T-helper 2 cell (primary cell): Measurements from ENCODE around the gene HOTAIR.

ENCODE experiments used
- DNase-seq, 5 experiments: peaks; one replicate each; pipeline versions ENCODE4 v3.0.0 to v3.0.0-alpha.2; 2012 to 2022

Gene HOTAIR

DNA sequence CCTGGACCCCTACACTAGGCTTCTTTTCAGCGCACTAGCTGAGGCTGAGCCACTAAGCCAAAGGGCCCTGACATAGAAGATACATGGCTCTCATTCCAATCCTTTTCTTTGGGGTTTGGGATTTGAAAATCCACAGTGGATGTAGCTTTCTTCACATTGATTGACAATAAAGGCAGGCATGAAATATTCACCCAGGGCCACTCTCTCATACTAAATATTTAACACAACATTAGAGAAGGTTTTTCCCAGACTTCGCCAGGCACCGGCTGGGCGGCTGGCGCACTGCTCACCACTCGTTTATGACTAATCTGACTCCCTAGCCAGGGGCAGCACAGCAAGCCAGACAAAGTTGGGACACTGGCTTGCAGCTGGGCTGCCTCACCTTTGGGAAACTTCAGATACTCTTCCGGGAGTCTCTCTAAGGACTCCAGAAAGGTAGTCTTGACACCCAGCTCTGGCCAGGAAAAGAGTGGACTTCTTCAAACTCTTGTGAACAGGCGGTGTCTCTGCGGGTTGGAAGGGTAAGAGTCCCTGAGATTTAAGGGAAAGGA is 2.5 kb downstream of the HOTAIR start:
- DNase-seq: no peak

DNA sequence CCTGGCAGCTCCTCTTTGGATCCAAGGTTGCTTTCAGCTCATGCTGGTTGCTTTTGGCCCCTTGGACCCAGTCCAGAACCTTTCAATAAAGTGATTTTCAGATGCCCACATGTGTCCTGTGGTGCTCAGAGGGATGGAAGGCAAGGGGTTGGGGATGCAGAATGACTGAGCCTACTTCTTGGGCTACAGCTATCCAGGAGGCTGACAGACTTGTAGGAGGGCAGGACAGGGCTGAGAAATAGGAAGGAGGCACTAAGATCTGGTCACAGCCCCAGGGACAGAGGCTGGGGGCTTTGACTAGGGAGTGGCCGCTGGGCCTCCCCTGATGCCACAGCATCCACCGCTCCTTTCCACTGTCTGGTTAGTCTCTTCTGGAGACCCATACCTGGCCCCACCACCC is 3.1 kb downstream of the HOTAIR start:
- no peak for DNase-seq

GRCh38 chr12:53971129-53971528 is 3.6 kb downstream of the HOTAIR start:
- DNase-seq: no peak

- no peak for DNase-seq
Measured at GRCh38 chr12:53970451-53970850, 4.3 kb downstream of the HOTAIR start.

- DNase-seq: no peak
Measured at GRCh38 chr12:53969588-53970259, 5.0 kb downstream of the HOTAIR start.

DNA sequence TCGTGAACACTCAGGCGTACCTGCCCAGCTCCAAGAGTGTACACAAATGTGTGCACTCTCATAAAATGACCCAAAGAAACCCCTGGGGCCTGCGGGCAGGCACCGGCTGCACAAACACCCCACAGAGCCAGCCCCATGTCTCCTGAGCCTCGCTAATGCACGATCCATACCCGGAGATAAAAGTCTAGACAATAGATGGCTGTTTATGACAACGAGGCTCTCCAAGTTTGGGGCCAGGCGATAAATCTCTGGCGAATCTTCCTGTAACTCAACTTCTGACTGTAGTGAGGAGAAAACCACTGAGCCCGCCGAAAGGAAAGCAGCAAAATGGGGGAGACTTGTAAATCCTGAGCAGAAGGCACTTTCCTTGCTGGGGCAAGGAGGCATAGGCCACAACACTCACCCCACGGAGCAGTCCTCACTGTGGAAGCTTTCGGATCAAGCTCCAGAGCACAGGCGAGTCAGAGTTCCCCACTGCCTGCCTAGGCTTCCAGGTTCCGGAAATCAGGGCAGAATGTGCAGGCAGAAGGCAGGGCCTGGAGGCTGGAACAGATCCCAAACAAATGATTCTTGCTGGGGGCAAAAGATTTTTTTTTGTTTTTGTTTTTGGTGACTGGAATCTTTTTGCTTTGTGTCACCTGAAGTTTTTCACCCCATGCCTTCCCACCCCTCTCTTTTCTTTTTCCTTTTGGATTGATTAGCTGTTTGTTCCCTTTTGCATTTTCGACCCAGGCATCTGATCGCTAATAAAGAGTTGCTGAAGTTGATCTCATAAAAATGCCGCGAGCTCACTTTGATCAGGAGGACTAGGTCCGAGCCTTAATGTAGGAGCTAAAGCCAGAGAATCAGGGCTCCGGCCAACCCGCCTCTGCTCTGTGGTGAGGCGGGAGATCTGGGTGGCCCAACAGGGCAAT is 6.3 kb downstream of the HOTAIR start:
- no peak for DNase-seq

DNA sequence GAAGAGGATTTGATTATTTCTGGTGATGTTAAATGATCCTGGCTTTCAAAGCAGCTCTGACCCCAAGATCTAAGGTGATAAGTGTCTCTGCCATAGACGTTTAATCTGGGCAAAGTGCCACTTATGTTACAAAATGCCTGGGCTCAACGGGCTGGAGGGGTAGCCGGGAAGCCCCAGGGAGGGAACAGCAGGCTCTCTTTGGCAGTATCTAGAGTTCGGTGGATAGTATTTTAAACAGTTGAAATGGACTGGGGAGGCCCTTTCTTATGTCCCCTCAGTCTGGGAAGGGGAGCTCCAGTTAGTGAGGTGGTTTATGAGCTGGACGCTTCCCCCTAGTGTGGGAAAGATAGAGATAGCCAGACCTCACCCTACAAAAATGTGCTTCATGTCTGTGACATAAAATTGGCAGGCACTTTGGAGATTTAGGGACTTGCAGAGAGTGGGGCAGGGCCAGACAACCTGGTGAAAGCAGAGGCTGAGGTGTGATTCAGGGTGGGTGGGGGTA is 7.3 kb downstream of the HOTAIR start:
- no peak for DNase-seq

- no peak for DNase-seq
Measured at GRCh38 chr12:53966385-53967133, 8.2 kb downstream of the HOTAIR start.

DNA sequence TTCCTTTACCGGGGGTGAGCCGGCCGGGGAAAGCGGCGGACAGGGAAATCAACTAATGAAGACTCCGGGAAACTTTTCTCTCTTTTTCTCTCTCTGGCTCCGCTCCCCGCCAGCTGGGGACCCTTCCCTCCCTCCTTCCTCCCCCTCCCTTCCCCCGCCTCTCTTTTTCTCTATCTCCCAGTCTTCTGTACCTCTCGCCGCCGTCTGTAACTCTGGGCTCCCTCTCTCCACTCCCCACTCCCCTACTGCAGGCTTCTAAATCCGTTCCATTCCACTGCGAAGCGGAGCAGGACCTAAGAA is 8.7 kb downstream of the HOTAIR start:
- no peak for DNase-seq

GRCh38 chr12:53965281-53966084 is 9.3 kb downstream of the HOTAIR start:
- no peak for DNase-seq

DNA sequence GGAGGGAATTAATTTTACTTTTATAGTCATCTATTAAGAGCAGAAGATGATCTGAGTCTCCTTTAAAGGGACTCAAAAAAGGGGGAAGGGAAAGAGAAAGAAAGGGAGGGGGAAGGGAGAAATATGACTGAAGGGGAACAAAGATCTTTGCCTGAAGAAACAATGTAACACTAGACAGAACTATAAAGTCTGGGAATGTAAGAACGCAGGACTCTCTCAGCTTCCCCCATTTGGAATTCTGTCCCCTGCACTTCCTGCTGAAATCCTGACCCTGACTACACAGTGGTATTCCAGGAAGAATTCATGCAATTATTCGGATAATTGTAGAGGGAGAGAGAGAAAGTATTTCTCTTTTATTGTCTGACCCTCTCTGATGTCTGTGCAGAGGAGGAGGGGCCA is 10.4 kb downstream of the HOTAIR start:
- DNase-seq: no peak

- DNase-seq: no peak
Measured at GRCh38 chr12:53963434-53964314, 11.1 kb downstream of the HOTAIR start.

DNA sequence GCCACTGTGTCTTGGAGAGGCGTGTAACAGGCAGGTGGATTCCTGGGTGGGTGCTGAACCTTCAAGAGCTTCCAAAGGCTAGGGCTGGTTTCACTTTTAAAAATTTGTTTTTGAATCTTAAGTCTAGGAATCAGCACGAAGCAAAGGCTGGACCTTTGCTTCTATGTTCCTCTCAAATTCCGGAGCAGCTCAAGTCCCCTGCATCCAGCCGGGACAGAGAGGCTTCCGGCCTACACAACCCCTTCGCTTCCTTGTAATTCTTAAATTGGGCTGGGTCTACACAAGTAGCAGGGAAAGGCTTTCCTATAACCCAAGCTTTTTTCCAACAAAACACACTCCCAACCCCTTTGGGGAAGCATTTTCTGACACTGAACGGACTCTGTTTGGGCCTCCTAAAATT is 11.7 kb downstream of the HOTAIR start:
- no peak for DNase-seq

- no peak for DNase-seq
Measured at GRCh38 chr12:53961025-53961761, 13.6 kb downstream of the HOTAIR start.

DNA sequence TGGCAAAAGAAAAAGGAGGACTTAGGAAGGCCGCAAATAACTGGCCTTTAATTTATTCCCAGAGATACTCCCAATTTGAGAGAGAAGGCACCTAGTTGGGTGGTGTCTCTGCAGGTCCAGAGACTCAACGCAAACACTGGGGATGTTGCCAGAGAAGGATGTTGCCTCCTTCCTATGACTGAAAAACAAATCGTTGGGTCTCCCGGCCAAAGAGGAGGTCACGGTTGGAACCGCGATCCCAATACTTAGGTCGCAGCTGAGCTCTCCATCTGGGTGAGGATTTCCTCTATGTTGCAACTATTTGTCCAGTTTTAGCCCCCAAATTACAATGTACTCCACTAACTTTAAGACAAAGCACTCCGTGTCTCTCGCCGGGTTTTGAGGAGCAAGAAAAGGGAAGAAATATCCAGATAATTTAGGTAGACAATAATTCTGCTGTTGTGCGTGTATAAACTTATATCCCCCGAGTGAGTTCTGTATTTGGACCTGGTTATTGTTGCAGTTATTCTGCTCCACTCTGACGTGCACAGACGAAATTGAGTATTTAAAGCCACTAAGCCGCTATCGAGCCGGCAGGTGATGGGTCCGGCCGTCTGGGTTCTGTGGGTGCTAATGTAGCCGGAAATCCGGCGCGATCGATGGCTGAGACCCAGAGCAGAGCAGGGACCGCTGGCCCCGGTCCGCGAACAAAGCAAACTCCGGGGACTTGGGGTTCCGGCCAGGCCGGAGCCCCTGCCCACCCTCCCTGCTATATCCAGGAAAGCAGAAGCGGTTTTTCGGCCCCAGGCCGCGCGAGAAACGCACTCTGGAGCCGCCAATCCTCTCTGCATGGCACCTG is 14.3 kb downstream of the HOTAIR start:
- DNase-seq: no peak

DNA sequence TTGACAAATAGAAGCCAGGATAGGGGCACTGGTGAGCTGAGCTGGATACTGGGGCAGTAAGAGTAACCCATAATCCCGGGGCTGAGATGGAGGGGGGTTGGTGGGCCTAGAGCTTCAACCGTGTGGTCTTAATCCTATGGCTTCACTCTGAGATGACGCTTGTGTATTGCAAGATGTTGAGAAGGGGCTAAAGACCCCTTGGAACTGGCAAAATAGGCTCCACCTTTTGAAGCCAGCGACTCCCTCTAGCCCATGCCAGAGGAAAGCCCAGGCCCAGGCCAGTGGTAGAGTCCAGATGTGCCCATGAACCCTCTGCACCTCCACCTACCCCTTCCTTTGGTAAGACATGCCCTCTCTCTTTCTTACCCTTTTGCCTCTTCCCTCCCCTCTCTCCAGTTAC is 15.4 kb downstream of the HOTAIR start:
- no peak for DNase-seq

- no peak for DNase-seq
Measured at GRCh38 chr12:53958128-53958527, 16.6 kb downstream of the HOTAIR start.

GRCh38 chr12:53956914-53957536 is 17.7 kb downstream of the HOTAIR start:
- DNase-seq: no peak
